Embryonic facial prominence (tissue), 1 donor: ENCODE measurements around the gene CORO2B.

Experiments
- DNase-seq: peaks from one replicate; pipeline ENCODE4 v3.0.0-alpha.2; 2016; ENCODE audit errors: extremely low spot score

CORO2B gene

DNA sequence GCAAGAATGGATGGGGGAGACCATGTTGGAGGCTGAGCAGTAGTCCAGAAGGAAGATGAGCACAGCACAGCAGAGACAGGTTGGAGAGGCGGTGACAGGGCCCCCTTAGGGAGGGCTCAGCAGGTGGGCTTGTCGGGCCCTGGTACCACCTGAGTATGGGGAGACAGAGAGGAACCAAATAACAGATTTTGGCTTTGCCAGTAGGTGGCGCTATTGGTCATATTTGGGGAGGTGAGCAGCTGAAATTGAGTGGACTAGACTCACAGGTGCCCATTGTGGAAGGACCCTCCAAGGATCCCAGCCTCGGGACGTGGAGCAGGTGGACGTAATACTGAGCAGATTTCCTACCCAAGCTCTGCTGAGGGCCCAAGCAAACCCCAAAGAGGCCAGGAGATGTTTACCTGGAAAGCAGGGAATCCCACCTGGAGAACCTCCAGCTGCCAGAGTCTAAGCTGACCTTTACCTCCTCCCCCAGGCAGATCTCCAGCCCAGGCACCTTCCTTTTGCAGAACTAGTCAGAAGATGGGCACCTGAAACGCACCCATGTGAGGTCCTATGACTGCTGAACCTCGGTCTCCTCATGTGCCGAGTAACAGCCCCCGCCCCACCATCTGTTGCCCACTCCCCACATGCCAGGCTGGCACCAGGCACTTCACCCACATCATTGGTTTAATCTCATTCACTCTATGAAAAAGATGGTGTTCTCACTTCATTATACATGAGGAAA lies 24.6 kb upstream of the CORO2B start:
- DNase-seq, result peak; percentile 9

GRCh38 chr15:68554721-68555678 lies 23.8 kb upstream of the CORO2B start:
- DNase-seq, result no peak

GRCh38 chr15:68555679-68556037 lies 23.1 kb upstream of the CORO2B start:
- no peak for DNase-seq

GRCh38 chr15:68556139-68556990 lies 22.4 kb upstream of the CORO2B start:
- no peak for DNase-seq

DNA sequence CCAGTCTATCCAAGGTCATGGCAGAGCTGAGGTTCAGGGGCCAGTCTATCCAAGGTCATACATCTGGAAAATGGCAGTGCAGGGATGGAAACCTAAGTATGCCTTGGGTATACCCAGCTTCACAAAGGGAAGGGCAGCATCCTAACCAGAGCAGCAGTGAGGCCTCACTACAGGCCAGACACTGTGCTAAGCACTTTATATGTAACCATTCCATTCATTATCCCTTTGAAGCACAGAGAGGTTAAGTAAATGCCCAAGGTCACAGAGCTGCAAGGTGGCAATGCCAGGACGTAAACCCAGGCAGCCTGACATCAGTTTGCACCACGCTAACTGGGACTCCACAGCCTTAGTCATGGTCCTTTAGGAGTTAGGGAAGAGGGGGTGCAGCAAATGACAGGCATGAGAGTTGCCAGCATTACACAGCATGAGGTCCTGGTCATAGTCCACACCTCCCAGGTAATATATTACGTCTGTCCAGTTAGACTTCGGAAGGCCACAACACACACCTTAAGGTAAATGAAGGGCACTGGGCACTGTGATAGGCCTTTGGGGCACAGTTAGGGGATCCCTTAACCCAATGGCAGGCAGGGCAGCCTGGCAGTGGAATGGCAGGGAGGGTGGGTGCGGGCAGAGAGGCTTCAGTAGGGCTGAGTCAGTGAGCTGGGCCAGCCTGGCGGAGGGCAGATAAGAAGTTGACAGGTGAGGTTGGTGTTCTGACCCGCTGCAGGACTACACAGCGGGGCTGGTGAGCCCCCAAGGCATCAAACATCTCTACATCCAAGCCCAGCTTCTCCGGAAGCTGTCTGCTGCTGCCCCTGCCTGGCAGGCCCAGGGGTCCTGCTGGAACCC lies 21.1 kb upstream of the CORO2B start:
- no peak for DNase-seq

GRCh38 chr15:68558318-68559305 lies 20.2 kb upstream of the CORO2B start:
- no peak for DNase-seq

DNA sequence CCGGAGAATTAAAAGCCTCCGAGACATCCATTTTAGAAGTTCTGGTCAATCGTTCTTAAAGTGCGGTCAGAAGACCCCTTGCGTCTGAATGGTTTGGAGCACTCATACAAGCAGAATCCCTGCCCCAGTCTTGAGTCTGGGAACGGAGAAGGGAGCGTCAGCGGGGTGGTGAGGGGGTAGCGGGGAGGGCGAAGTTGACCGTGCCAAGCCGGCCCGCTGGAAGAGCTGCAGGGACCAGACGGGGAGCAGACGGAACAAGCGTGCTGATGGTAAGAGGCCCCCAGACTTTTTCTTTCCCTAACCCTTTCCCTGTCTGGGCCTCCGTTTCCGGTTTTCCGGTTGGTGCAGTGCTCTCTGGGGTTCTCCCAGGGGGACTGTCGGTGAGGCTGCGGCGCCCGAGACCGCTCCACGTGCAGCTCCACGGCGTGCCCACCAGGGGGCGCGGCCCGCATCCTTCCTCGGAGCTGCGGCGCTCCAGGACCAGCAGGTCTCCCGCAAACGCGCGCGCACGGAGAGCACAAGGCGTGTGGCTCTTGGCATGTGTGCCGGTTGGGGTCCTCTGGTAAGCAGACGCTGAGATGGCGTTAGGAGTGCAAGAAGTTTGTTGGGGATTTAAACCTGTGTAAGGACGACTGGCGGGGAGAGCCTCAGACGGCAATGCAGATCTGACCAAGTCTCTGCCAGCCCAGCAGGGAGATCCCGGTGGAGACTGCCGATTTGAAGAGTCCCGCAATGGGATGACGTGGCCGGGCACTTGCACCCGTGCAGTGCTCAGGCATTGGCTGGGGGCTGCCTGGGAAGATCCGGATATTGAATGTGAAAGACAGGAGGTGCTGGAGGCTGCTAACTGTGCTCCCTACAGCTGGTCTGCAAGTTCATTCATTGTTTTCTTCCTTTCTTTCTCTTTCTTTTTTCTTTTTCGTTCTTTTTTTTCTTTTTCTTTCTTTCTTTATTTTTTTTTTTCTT lies 19.2 kb upstream of the CORO2B start:
- peak; percentile 61 for DNase-seq

- no peak for DNase-seq
Observed at GRCh38 chr15:68560501-68561113, 18.2 kb upstream of the CORO2B start.

DNA sequence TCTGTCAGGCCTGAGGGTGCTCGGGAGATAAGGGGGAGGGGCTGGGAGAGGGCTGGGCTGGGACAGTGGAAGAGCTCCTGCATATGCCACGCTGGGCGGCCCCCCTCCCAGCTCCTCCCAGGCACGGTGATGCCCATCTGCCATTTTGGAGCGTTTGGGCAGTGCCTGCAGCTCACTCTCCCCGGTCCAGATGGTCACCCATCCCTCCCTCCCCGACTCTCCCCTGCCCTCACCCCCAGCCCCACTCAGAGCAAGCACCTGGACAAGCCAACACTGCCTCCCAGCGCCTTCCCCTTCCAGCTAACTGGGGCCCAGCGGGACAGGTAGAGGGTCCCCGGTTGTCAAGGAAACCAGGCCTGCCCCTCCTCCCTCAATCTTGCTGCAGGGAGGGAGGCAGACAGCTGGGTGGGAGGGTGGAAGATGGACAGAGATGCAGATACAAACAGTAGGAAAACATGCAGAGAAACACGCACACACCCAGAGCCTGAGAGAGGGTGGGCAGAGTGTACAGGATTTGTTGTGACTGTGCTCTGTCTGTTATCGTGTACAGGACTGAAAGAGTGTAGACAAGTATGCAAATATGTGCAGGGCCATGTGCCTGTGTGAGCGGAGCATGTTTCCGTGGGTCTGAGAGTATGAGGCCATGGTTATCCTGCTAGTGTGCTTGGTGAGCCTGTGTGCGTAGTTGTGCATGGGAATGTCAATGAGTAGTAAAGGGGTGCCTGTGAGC lies 17.5 kb upstream of the CORO2B start:
- no peak for DNase-seq

- no peak for DNase-seq
Observed at GRCh38 chr15:68561901-68562300, 16.9 kb upstream of the CORO2B start.

GRCh38 chr15:68564173-68564572 lies 14.6 kb upstream of the CORO2B start:
- no peak for DNase-seq

- no peak for DNase-seq
Observed at GRCh38 chr15:68565234-68565633, 13.6 kb upstream of the CORO2B start.

DNA sequence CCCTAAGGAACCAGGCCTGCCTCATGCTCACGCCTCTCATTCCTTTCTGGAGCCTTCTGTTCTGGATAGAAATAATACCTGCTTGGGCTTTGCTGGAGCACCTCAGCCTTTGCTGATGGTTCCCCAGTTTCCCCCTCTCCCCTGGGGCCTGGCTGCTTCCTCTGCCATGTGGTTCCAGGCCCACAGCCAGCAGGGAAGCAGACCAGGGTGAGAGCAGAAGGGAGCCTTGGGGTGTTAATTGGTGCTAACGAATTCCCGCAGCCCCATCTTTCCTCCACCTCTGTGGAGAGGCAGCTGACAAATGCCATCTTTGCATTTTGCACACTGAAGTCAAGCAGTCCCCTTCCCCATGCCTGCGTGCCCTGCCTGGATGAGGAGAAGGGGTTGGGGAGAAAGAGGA lies 13.1 kb upstream of the CORO2B start:
- DNase-seq, result no peak

DNA sequence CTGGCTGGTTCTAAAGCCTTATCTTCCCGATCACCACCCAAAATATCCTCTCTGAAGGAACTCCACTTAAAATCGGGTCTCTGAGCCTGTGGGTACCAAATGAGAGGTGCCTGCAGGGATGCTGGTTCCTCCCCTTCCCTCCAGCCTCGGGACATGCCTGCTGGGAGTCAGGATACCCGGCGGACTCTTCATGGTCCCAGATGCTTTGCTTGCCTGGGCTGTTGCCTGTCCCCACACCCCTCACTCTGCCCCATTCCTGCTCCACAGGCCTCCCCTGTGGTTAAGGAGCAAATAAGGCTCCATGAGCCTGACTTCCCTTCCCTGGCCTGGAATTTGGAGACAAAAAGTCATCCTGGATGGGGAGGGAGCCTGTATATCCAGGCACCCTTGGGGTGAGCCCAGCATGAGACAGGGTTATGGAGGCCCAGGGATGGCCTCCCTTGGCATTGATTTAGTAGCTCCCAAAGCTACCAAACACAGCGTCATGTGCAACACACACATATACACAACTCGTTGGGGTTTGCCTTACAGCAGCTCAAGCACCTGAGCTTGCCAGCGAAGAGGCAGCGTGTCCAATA lies 12.3 kb upstream of the CORO2B start:
- no peak for DNase-seq

DNA sequence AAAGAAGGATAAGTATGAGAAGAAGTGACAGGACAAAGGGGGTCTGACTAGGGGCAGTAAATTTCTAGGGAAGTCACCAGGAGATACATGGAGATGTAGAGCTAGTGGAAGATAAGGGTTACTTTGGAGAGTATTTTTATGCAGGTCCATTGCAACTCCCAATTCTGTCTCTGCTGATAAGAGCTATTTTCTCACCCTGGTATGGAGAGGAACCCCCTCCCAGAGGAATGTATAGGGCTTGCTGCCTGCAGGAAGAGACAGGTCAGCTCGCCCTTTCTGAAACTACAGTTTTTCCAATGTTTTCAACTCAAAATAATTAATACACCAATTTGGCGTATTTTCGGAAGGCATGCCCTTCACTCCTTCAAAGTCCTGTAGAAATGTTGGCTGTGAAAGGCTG lies 11.4 kb upstream of the CORO2B start:
- DNase-seq, result no peak

DNA sequence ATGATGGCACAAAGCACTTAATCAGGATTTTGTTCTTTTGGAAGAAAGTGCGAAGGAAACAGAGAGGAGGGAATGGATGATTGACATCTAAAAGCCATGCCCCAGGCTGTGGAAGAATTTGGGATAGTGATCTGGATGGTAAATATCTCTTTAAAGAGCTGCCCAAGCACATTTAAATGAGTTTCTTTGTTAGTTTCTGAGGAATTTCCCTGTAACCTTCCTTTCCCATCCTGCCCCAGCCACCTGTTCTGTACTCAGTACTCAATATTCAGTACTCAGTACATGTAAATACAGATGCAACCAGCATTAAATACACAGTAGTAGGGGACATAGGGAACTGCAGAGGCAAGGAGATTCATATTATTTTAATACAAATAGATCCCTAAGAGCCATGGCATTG lies 7.8 kb upstream of the CORO2B start:
- DNase-seq, result no peak

- no peak for DNase-seq
Observed at GRCh38 chr15:68571582-68571981, 7.2 kb upstream of the CORO2B start.
